Heart right ventricle (tissue), 16 donors: ENCODE measurements around the gene CNTNAP4. TPM values are rescaled to one million over a fixed set of nuclear protein-coding genes. Genes with fewer than 3 reads are reported as not detected.

ENCODE experiments used
- ATAC-seq, 8 donors: fragments of 200-7000 bp; cut with Tn5 transposase; one replicate each; pipeline ENCODE4 v1.9.1; 2020; ENCODE audit warnings: mild to moderate bottlenecking in 8 of 8, moderate library complexity in 8 of 8, moderate number of reproducible peaks in 1 of 8
- DNase-seq, 2 donors: peaks; one replicate each; pipeline ENCODE4 v3.0.0-alpha.2; 2020
- H3K27ac ChIP-seq, 10 donors: fragments of 200-600 bp; sonication (generic) in 2 of 10; one replicate each; pipeline versions ENCODE4 v1.5.0 to v1.8.0; 2020 to 2022; ENCODE audit warnings: mild to moderate bottlenecking in 3 of 10
- H3K27me3 ChIP-seq, 7 donors: fragments of 200-600 bp; one replicate each; pipeline ENCODE4 v1.8.0; 2021 to 2022; ENCODE audit warnings: mild to moderate bottlenecking in 2 of 7
- H3K36me3 ChIP-seq, 9 donors: fragments of 200-600 bp; sonication (generic) in 1 of 9; one replicate each; pipeline versions ENCODE4 v1.5.0 to v1.8.0; 2020 to 2022; ENCODE audit warnings: mild to moderate bottlenecking in 2 of 9
- H3K4me1 ChIP-seq, 9 donors: fragments of 200-600 bp; sonication (generic) in 1 of 9; one replicate each; pipeline versions ENCODE4 v1.5.0 to v1.8.0; 2020 to 2022; ENCODE audit warnings: mild to moderate bottlenecking in 4 of 9
- H3K4me3 ChIP-seq, 10 donors: fragments of 200-600 bp; sonication (generic) in 2 of 10; one replicate each; pipeline versions ENCODE4 v1.5.0 to v1.8.0; 2020 to 2022; ENCODE audit warnings: mild to moderate bottlenecking in 7 of 10, moderate library complexity in 2 of 10
- H3K9me3 ChIP-seq, 11 donors: fragments of 200-600 bp in 10 of 11; sonication (generic) in 2 of 11; one replicate each; pipeline versions ENCODE4 v1.5.0 to v1.8.0; 2013 to 2022; ENCODE audit warnings: mild to moderate bottlenecking in 2 of 11, control low read depth in 1 of 11, moderate library complexity in 1 of 11
- WGBS, 2 donors: extraction: QIAGEN DNeasy Blood & Tissue Kit; methylation state at CpG; one replicate each; pipeline ENCODE4 v1.1.7; 2013; ENCODE audit warnings: inconsistent platforms in 1 of 2; 5-methylcytosine and 5-hydroxymethylcytosine counted together
- intact Hi-C, 10 donors: fragments of 100-400 bp; cut with DNase I; formaldehyde crosslinking; loops; one replicate each; pipeline versions ENCODE4 v1.11.1 to v1.14.2; 2022
- polyA plus RNA-seq, 2 donors: library from polyadenylated mRNA; stranded (reverse); fragments of 200-250 nt; gene quantifications; one replicate each; pipeline ENCODE4 v1.2.3, GENCODE V29; 2013
- total RNA-seq, 10 donors: library from RNA; stranded (reverse); fragmentation: NEBNext Ultra II Directional in 3 of 10; extraction: Animal tissue kit (Norgen Biotek cat#: 25700) in 3 of 10; gene quantifications; one replicate each; pipeline versions ENCODE4 v1.2.1 to v1.2.4, GENCODE V29; 2021 to 2023
- TF ChIP-seq, protein P1 (sequence below), 9 donors: fragments of 200-600 bp; sonication (generic) in 2 of 9; IDR thresholded peaks; one replicate each; pipeline versions ENCODE4 v1.5.0 to v1.8.0; 2021 to 2022; ENCODE audit warnings: antibody characterized with exemption in 9 of 9, mild to moderate bottlenecking in 5 of 9, moderate library complexity in 1 of 9
- donor health status: Arrhythmogenic right ventricular cardiomyopathy.
- donor health status: ischemic (EF 13 %, LVEDD 7.1; RV severe dilation, severe dysfunction).
- donor health status: healthy with polysubstance abuse.
- donor health status: DM: no; HTN: yes; CAD: no.
- donor health status: DM: no; HTN: no; CAD: no.
- donor health status: ischemic (EF 25% LVEDD 6.9; RV normal size, moderate dysfunction).
- donor health status: ischemic (EF 25% LVEDD 5.7; RV mildly dilated, moderate dysfunction).
- donor health status: healthy.
- donor health status: DM: yes; HTN: yes; CAD: no.
- donor health status: Ischemic cardiomyopathy.
- donor health status: ischemic (EF 35%, LVEDD 5.7; RV mildly dilated, moderate dysfunction).
- donor health status: nonischemic (EF 11% LVEDD 7.7; RV severe dilation, severe dysfunction).
- donor health status: DM: yes; HTN: yes; CAD: no.
- donor health status: PGD.
- donor health status: ischemic (EF 29% LVEDD 5.4; RV normal size, mild dysfunction).
- donor health status: nonischemic (EF 23%, LVEDD 6.1; RV moderate dilation, normal function).

The CNTNAP4 gene
- total and polyA plus RNA-seq, 12 donors = not detected

DNA sequence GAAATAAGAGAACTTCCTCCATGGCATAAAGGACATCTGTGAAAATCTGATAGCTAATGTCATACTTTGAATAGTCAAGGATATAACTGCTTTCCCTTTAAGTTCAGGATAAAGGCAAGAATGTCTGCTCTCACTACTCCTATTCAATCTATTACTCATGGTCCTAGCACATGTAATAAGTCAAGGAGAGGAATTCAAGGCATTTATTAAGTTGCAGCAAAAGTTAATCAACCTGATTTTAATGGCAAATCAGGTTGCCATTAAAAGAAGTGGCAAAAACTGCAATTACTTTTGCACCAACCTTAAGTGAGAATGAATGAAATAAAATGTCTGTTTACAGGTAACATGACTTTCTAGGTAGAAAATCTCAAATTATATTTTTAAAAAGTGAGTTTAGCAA, 225.9 kb downstream of the CNTNAP4 start:
- ATAC-seq = no peak
- H3K4me1 ChIP-seq = no peaks in the 10 kb centered on the region
- DNase-seq = no peak
- H3K9me3 ChIP-seq = no peaks in the 10 kb centered on the region
- intact Hi-C loops = no loop called here
- H3K27me3 ChIP-seq = no peaks in the 10 kb centered on the region
- H3K27ac ChIP-seq = no peak overlapping the region
- H3K36me3 ChIP-seq = no peaks in the 10 kb centered on the region
- H3K4me3 ChIP-seq = no peak overlapping the region
- TF ChIP-seq, protein P1, sequence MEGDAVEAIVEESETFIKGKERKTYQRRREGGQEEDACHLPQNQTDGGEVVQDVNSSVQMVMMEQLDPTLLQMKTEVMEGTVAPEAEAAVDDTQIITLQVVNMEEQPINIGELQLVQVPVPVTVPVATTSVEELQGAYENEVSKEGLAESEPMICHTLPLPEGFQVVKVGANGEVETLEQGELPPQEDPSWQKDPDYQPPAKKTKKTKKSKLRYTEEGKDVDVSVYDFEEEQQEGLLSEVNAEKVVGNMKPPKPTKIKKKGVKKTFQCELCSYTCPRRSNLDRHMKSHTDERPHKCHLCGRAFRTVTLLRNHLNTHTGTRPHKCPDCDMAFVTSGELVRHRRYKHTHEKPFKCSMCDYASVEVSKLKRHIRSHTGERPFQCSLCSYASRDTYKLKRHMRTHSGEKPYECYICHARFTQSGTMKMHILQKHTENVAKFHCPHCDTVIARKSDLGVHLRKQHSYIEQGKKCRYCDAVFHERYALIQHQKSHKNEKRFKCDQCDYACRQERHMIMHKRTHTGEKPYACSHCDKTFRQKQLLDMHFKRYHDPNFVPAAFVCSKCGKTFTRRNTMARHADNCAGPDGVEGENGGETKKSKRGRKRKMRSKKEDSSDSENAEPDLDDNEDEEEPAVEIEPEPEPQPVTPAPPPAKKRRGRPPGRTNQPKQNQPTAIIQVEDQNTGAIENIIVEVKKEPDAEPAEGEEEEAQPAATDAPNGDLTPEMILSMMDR (IDR thresholded peaks at IDR 0.05) = no peak

DNA sequence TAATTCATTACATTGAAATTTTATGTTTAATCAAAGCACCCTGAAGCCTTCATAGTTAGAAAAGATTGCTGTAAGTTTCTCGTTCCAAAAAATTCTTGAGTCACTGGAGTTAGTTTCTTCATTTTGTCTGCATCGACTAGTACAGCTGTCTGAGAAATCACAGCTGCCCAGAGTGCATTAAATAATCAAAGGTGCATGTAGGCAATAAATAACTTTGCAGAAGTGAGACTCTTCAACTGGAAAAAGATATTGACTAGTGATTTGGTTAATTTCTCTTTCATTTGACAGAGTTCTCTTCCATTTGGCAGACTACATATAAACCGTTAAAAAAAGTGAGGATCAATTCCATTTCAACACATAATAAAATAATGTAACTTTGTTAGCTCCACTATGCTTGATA, 234.0 kb downstream of the CNTNAP4 start:
- no peak overlapping the region for H3K27ac ChIP-seq
- intact Hi-C loops = no loop called here
- DNase-seq (no peak), ATAC-seq (no peak)
- peaks cover 0 to 4% (median 0%) of the 10 kb centered on the region in 11 donors for H3K9me3 ChIP-seq
- H3K27me3 ChIP-seq = no peaks in the 10 kb centered on the region
- H3K36me3 ChIP-seq = no peaks in the 10 kb centered on the region
- H3K4me1 ChIP-seq = no peaks in the 10 kb centered on the region
- 68 to 72% methylated on average over 3 of the region's 3 CpGs for WGBS, 2 donors
- TF ChIP-seq, protein P1 (IDR thresholded peaks at IDR 0.05) = no peak
- H3K4me3 ChIP-seq = no peak overlapping the region

DNA sequence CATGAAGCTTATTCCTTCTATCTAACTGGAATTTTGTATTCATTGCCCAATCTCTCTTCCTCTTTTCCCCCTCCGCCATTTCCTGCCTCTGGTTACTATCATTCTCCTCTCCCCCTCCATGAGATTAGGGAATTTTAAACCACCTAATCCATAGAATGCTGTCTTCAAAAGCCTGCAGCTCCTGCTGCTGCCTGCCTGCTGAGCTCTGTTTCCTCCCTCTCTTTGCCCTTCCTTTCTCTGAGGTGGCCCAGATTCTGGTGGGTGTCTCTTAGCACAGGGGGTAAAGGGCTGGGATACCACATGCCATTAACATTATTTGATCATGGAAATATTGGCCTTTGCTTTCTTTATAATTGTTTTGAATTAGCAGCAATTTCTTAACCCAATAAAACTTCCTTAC, 241.6 kb downstream of the CNTNAP4 start:
- intact Hi-C loops = no loop called here

DNA sequence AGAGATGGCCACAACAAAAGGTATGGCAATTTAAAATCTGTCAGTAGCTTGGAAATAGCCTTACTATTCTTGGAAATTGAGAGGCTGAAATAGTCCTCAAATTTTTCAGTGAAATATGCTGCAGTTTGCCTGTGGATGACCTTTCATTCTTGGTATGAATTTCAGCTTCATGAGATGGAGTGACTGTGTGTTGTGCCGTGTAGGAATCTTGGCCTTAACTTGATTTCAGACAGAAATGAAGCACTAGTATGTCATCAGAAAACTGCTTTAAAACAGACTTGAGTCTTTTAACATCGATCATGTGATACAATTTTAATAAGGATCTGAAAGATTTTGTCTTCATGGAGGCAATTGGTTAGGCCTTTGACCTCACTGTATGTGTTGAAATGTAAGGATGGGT, 247.2 kb downstream of the CNTNAP4 start:
- Histone ChIP-seq H3K36me3 (no peaks in the 10 kb centered on the region), H3K4me3 (no peak overlapping the region), H3K9me3 (no peaks in the 10 kb centered on the region), H3K4me1 (no peaks in the 10 kb centered on the region), H3K27me3 (no peaks in the 10 kb centered on the region), H3K27ac (no peak overlapping the region)
- DNase-seq (no peak), ATAC-seq (no peak)
- WGBS, 2 donors = 61 to 66% methylated on average over 2 of the region's 2 CpGs
- intact Hi-C loops = no loop called here
- TF ChIP-seq, protein P1 (IDR thresholded peaks at IDR 0.05) = no peak

More for the DNA sequence above, 241.6 kb downstream of the CNTNAP4 start:
- TF ChIP-seq, protein P1 (IDR thresholded peaks at IDR 0.05) = no peak
- WGBS, 2 donors = 38 to 39% methylated on average over 1 of the region's 1 CpG
- ATAC-seq = no peak
- Histone ChIP-seq H3K4me3 (no peak overlapping the region), H3K27ac (no peak overlapping the region), H3K4me1 (no peaks in the 10 kb centered on the region), H3K36me3 (no peaks in the 10 kb centered on the region), H3K9me3 (peaks cover 0 to 5% (median 0%) of the 10 kb centered on the region in 11 donors), H3K27me3 (no peaks in the 10 kb centered on the region)
- DNase-seq = no peak

DNA sequence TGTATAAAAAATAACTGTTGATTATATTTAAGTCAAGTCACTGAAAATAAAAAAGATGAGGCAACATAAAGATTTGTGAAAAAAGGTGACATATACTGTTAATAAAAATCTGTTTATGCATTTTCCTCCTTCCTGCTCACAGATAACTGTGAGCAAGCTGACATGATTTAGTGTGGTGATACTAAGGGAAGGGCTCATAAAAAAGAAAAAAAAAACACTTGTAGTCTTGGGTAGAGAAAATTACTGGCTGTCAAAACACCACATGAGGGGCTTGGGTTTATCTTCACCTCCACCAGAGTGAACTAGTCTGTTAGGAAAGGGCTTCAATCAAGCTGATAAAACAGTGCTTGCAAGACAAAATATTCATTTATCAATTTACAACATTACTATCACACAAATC, 247.6 kb downstream of the CNTNAP4 start:
- intact Hi-C loops = no loop called here
- no peaks in the 10 kb centered on the region for H3K27me3 ChIP-seq
- DNase-seq (no peak), ATAC-seq (no peak)
- H3K4me1 ChIP-seq = no peaks in the 10 kb centered on the region
- H3K4me3 ChIP-seq = no peak overlapping the region
- H3K36me3 ChIP-seq = no peaks in the 10 kb centered on the region
- H3K27ac ChIP-seq = no peak overlapping the region
- TF ChIP-seq, protein P1 (IDR thresholded peaks at IDR 0.05) = no peak
- no peaks in the 10 kb centered on the region for H3K9me3 ChIP-seq
